Stomach smooth muscle (tissue), 2 donors: ENCODE results near the gene CALN1.

Source experiments
- H3K27ac ChIP-seq: one replicate; pipeline ENCODE4 v1.7.0; 2013; ENCODE audit warnings: mild to moderate bottlenecking, low read length, inconsistent platforms
- H3K27me3 ChIP-seq, 2 donors: one replicate each; pipeline ENCODE4 v1.7.0; 2013; ENCODE audit warnings: low read length in 2 of 2; ENCODE audit not compliant: insufficient read depth in 2 of 2, control insufficient read depth in 1 of 2
- H3K36me3 ChIP-seq, 2 donors: one replicate each; pipeline ENCODE4 v1.7.0; 2013; ENCODE audit warnings: low read length in 2 of 2; ENCODE audit not compliant: control insufficient read depth in 2 of 2, insufficient read depth in 2 of 2
- H3K4me1 ChIP-seq: one replicate; pipeline ENCODE4 v1.7.0; 2013; ENCODE audit warnings: low read length; ENCODE audit not compliant: control insufficient read depth, insufficient read depth
- H3K4me3 ChIP-seq, 2 donors: one replicate each; pipeline ENCODE4 v1.7.0; 2013; ENCODE audit warnings: low read length in 2 of 2
- H3K9ac ChIP-seq, 2 donors: one replicate each; pipeline ENCODE4 v1.7.0; 2013; ENCODE audit warnings: low read length in 2 of 2, mild to moderate bottlenecking in 1 of 2
- H3K9me3 ChIP-seq, 2 donors: one replicate each; pipeline ENCODE4 v1.7.0; 2013; ENCODE audit warnings: low read length in 2 of 2; ENCODE audit not compliant: control insufficient read depth in 2 of 2
- donor health status: healthy.
- donor health status: Pancreatic carcinoma.

The CALN1 gene

DNA sequence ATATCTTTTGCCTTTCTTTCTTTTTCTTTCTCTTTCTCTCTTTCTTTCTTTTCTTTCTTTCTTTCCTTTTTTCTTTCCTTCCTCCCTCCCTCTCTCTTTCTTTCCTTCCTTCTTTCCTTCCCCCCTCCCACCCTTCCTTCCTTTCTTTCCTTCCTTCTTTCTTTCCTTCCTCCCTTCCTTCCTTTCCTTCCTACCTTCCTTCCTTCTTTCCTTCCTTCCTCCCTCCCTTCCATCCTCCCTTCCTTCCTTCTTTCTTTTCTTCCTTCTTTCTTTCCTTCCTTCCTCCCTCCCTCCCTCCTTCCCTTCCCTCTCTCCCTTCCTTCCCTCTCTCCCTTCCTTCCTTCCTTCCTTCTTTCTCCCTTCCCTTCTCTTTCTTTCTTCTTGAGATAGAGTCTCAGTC is 25.5 kb upstream of the CALN1 start:
- peaks cover 0 to 2% of the 10 kb centered on the region in 2 donors for H3K27me3 ChIP-seq
- H3K4me3 ChIP-seq: no peak overlapping the region
- H3K4me1 ChIP-seq: no peaks in the 10 kb centered on the region
- no peak overlapping the region for H3K27ac ChIP-seq
- no peaks in the 10 kb centered on the region for H3K9me3 ChIP-seq
- H3K36me3 ChIP-seq: no peaks in the 10 kb centered on the region
- no peak overlapping the region for H3K9ac ChIP-seq

DNA sequence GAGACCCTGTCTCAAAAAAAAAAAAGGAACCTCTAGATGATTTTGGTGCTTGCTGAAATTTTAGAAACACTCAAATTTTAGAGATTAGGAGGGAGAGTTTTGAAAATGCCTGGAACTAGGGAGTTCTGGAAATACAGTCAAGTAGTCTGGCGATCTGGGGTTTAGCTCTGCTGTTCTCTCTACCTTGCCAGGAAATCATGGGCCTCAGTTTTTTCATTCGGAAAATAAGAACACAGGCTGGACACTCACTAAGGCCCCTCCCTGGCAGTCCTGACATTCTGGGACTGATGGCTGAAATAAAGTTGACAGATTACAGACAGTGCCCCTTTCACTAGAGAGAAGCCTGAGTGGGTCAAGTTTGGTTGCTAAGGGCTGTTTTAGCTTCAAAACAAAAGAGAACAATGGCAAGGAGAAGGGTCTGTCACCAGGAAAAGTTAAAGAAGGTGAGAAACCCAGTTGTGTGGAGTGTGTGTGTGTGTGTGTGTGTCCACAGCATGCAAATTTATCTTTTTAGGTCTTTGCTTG is 25.0 kb upstream of the CALN1 start:
- Histone ChIP-seq H3K27me3 (peaks cover 0 to 2% of the 10 kb centered on the region in 2 donors), H3K36me3 (no peaks in the 10 kb centered on the region), H3K4me3 (no peak overlapping the region), H3K9ac (no peak overlapping the region), H3K27ac (no peak overlapping the region), H3K9me3 (no peaks in the 10 kb centered on the region), H3K4me1 (no peaks in the 10 kb centered on the region)

DNA sequence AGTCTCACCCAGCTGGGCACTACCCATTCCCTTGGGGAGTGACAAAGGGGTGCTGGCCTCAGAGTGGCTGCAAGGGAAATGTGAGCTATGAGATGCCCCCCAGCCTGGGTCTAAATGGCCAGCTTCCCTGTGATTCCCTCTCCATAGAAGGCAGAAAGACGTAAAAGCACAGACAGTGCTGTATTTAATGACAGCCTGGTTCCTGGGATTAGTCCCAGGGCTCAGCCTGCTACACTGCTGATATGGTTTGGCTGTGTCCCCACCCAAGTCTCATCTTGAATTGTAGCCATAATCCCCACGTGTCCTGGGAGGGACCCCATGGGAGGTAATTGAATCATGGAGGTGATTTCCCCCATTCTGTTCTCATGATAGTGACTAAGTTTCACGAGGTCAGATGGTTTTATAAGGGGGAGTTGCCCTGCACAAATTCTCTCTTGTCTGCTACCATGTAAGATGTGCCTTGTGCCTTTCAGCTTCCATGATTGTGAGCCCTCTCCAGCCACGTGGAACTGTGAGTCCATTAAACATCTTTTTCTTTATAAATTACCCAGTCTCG is 23.9 kb upstream of the CALN1 start:
- Histone ChIP-seq H3K4me1 (no peaks in the 10 kb centered on the region), H3K4me3 (no peak overlapping the region), H3K27me3 (peaks cover 0 to 2% of the 10 kb centered on the region in 2 donors), H3K9ac (no peak overlapping the region), H3K36me3 (no peaks in the 10 kb centered on the region), H3K9me3 (no peaks in the 10 kb centered on the region), H3K27ac (no peak overlapping the region)

DNA sequence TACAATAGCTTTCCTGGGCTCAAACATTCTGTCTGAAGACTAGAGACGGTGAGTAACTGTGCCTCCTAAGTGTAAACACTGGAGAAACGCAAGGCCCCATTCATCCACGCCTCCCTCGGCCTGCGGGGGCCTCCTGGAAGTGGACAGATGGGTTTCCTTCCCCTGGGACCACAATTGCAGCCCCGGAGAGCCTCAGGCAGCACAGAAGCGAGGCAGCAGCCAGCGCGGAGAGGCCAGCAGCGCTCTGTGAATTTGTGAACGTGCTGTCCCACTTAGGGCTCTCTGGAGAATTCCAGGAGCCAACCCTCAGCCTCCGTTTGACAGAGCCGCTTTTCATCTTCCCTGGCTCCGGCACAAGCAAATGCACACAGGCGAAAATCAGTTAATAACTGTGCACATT is 23.2 kb upstream of the CALN1 start:
- H3K4me1 ChIP-seq: no peaks in the 10 kb centered on the region
- no peaks in the 10 kb centered on the region for H3K36me3 ChIP-seq
- H3K9me3 ChIP-seq: no peaks in the 10 kb centered on the region
- H3K4me3 ChIP-seq: no peak overlapping the region
- H3K27me3 ChIP-seq: peaks cover 0 to 2% of the 10 kb centered on the region in 2 donors
- peak overlapping the region in 1 of 2 donors; percentile 5 for H3K9ac ChIP-seq
- H3K27ac ChIP-seq: no peak overlapping the region

DNA sequence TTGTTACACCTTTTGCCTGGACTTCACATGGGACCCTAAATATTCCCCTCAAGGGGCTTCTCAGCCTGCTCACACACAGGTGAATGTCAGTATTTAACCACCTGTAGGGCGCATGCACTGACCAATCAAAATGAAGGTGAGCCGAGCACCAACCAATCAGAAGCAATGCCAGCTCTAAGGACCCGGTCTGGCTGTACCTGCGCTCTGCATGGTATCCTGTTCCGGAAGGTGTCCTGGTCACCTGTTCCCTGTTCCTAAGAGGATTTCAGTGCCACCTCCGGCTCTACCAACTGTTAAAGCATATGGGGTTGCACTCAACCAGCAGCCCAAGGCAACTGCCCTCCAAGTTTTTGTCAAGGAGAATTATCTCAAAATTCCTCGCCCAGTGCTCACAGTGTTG is 18.4 kb upstream of the CALN1 start:
- no peak overlapping the region for H3K4me3 ChIP-seq
- H3K27me3 ChIP-seq: peaks cover 0 to 2% of the 10 kb centered on the region in 2 donors
- H3K27ac ChIP-seq: no peak overlapping the region
- H3K4me1 ChIP-seq: no peaks in the 10 kb centered on the region
- H3K9me3 ChIP-seq: no peaks in the 10 kb centered on the region
- H3K36me3 ChIP-seq: no peaks in the 10 kb centered on the region
- no peak overlapping the region for H3K9ac ChIP-seq

DNA sequence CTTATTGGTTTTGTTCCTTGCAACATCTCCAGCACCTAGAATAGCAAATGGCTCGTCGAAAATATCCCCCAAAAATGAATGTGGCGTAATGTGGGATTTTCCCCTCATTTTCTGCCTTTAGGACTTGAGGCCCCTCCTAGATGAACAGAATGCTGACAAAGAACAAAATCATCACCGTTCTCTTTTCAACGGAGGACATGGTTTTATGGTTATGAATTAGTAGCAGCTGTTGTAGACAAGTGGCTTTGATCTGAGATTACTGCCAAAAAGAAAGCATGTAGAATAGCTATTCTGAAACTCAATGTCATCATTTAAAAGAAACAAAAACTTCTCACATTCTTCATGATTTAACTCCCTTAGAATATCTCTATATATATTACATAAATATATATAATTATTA is 17.2 kb upstream of the CALN1 start:
- H3K27ac ChIP-seq: no peak overlapping the region
- H3K9me3 ChIP-seq: no peaks in the 10 kb centered on the region
- peaks cover 0 to 2% of the 10 kb centered on the region in 2 donors for H3K27me3 ChIP-seq
- H3K9ac ChIP-seq: no peak overlapping the region
- H3K4me3 ChIP-seq: no peak overlapping the region
- no peaks in the 10 kb centered on the region for H3K4me1 ChIP-seq
- no peaks in the 10 kb centered on the region for H3K36me3 ChIP-seq

DNA sequence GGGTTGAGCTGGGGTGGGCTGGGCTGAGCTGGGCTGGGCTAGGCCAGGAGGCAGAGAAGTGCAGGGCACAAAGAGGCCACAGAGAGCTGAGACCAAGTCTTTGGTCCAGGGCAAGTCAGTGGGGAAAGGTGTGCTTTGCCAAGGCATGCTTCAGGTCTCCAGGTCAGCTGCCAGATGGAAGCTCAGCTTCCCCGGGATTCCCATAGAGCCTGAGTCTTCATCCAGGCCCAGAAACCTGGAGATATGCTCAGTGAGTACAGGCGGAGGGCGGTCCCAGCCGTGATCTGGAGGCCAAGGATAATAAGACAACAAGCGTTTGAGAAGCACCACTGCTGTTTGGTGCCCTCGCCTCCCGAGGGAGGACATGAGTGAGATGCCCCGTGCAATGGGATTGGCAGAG is 4.7 kb upstream of the CALN1 start:
- Histone ChIP-seq H3K9ac (no peak overlapping the region), H3K4me1 (no peaks in the 10 kb centered on the region), H3K36me3 (no peaks in the 10 kb centered on the region), H3K27ac (no peak overlapping the region), H3K9me3 (peaks cover 6 to 10% of the 10 kb centered on the region in 2 donors), H3K4me3 (no peak overlapping the region), H3K27me3 (no peaks in the 10 kb centered on the region)

DNA sequence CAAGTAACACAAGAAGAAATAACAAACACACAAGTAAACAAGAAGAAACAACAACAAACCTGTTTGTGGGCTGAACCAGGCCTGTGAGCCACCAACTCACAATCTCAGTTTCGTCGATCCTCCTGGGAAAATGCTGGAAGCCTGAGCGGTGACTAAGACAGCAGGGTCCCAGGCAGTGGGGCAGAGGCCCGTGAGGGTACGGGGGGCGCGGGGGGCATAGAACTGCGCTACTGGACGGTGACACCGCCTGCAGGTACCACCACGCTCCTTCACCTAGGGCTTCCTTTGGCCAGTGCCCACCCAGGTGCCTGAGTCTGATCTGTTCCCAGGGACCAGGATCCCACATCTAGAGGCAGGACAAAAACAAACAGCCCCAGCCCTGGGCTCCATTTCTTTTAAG is 3.4 kb upstream of the CALN1 start:
- no peaks in the 10 kb centered on the region for H3K36me3 ChIP-seq
- H3K4me1 ChIP-seq: no peaks in the 10 kb centered on the region
- no peaks in the 10 kb centered on the region for H3K27me3 ChIP-seq
- H3K9me3 ChIP-seq: peaks cover 6 to 10% of the 10 kb centered on the region in 2 donors
- H3K27ac ChIP-seq: no peak overlapping the region
- H3K9ac ChIP-seq: no peak overlapping the region
- no peak overlapping the region for H3K4me3 ChIP-seq

DNA sequence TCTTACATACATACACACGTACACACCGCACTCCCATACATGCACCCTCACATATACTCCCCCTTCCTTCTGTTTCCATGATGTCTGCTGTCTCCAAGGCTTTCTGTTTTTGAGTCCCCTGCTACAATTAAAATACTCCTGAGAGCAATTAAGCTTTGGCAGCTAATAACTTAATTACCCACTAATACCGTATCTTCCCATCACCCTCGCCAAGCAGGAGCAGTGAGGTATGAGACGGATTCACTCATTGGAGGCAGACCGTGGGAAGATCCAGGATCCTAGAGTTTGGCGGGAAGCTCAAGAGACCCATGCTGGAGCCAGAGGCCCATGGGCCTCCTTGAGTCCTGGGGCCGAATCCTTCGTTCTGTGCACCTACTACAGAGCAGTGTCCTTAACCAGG is 1.7 kb upstream of the CALN1 start:
- H3K4me1 ChIP-seq: no peaks in the 10 kb centered on the region
- H3K27ac ChIP-seq: no peak overlapping the region

DNA sequence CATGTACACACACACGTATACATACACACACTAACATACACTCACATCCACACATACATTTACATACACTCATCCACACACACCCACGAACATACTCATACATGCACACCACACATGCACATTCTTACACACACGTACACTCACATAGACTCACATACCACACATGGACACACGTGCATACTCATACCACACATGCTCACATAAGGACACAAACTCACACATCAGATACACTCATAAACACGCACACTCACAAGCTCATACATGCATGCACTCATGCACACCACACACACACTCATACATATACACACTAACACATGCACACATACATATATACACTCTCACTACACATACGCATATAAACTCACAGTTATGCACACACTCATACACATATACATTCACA is 1.2 kb upstream of the CALN1 start:
- no peak overlapping the region for H3K27ac ChIP-seq
- H3K4me3 ChIP-seq: no peak overlapping the region
- no peaks in the 10 kb centered on the region for H3K36me3 ChIP-seq
- H3K9me3 ChIP-seq: peaks cover 2 to 6% of the 10 kb centered on the region in 2 donors
- H3K4me1 ChIP-seq: no peaks in the 10 kb centered on the region
- no peak overlapping the region for H3K9ac ChIP-seq
- no peaks in the 10 kb centered on the region for H3K27me3 ChIP-seq

More for the DNA sequence above, 1.7 kb upstream of the CALN1 start:
- Histone ChIP-seq H3K4me3 (no peak overlapping the region), H3K9me3 (peaks cover 2 to 6% of the 10 kb centered on the region in 2 donors), H3K27me3 (no peaks in the 10 kb centered on the region), H3K36me3 (no peaks in the 10 kb centered on the region), H3K9ac (no peak overlapping the region)

DNA sequence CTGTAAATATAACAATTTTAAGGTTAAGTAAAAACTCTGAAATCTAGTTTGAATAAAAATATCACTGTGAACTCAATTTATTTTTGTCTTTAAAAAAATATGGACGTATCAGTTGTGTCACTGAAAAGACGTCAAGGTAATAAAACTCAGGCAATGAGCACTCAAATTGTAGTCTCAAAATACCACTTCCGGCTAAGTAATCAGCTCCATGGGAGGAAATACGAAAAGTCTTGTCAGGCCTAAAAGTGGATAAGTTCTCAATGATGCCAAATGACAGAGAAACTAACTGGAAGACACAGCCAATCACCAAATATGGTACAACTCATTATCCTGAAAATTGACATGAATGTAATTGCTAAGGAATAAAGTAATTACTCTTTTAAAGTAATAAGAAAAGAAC is 719 bp downstream of the CALN1 start:
- Histone ChIP-seq H3K4me3 (no peak overlapping the region), H3K9ac (no peak overlapping the region), H3K9me3 (peaks cover 2 to 8% of the 10 kb centered on the region in 2 donors), H3K4me1 (no peaks in the 10 kb centered on the region), H3K27me3 (no peaks in the 10 kb centered on the region), H3K36me3 (no peaks in the 10 kb centered on the region), H3K27ac (no peak overlapping the region)
